GM12878 (cell line): ENCODE data around the gene MACROD2. TPM values are rescaled to one million over a fixed set of nuclear protein-coding genes. Genes with fewer than 3 reads are reported as not detected.

Source experiments
- ATAC-seq: fragments of 200-7000 bp; cut with Tn5 transposase; 3 replicates; pipeline ENCODE4 v1.9.1; 2020; ENCODE audit warnings: mild to moderate bottlenecking, moderate library complexity
- BruUV-seq: library from RNA; stranded (reverse); fragments of 400-500 nt; replicated peaks from 2 replicates; lab custom pipeline; 2021; lab: Mats Ljungman, UMichigan
- CTCF ChIA-PET: fragments of 300-600 bp; sonication (Branson Sonifier 250); formaldehyde crosslinking; extraction: SDS; loops from one replicate; lab custom pipeline; 2021; ENCODE audit warnings: inconsistent platforms; lab: Yijun Ruan, JAX
- POLR2A ChIA-PET: fragments of 350-600 bp; formaldehyde crosslinking; extraction: SDS; loops from one replicate; lab custom pipeline; 2021; ENCODE audit warnings: inconsistent platforms; lab: Charles Lee
- RAD21 ChIA-PET: fragments of 300-600 bp; sonication (Branson Sonifier 250); formaldehyde crosslinking; loops from one replicate; lab custom pipeline; 2023; ENCODE audit warnings: antibody characterized with exemption; ENCODE audit not compliant: unreplicated experiment; lab: Charles Lee
- SMC1A ChIA-PET: fragments of 300-600 bp; sonication (Branson Sonifier 250); formaldehyde crosslinking; loops from one replicate; lab custom pipeline; 2023; ENCODE audit not compliant: unreplicated experiment, uncharacterized antibody; lab: Charles Lee
- DNase-seq: peaks from one replicate; pipeline ENCODE4 v3.0.0-alpha.2; 2011; ENCODE audit warnings: low read depth, low spot score
- FAIRE-seq: peaks from 3 replicates; lab custom pipeline; 2011; peaks lifted over from hg19 to GRCh38; lab: Jason Lieb, UNC
- H2AFZ ChIP-seq: 2 replicates; pipeline ENCODE4 v1.6.0; 2011; ENCODE audit warnings: low read depth, low read length, control low read depth; ENCODE audit not compliant: control insufficient read depth
- H3K27ac ChIP-seq: 2 replicates; pipeline ENCODE4 v1.5.1; 2011; ENCODE audit warnings: control low read depth; ENCODE audit not compliant: control insufficient read depth, insufficient read depth
- H3K27me3 ChIP-seq, 2 experiments: replicated peaks in 1 of 2; 2 replicates each; pipeline versions ENCODE4 v1.6.0 to v1.6.1; 2011; ENCODE audit warnings: low read length in 1 of 2; ENCODE audit not compliant: control insufficient read depth in 2 of 2, insufficient read depth in 2 of 2
- H3K36me3 ChIP-seq, 2 experiments: 2 replicates each; pipeline ENCODE4 v1.5.1; 2011; ENCODE audit warnings: low read length in 1 of 2; ENCODE audit not compliant: control insufficient read depth in 2 of 2, insufficient read depth in 2 of 2
- H3K4me1 ChIP-seq: 2 replicates; pipeline ENCODE4 v1.6.1; 2011; ENCODE audit warnings: mild to moderate bottlenecking, low read length, moderate library complexity, mixed read lengths; ENCODE audit not compliant: control insufficient read depth, insufficient read depth
- H3K4me2 ChIP-seq: 2 replicates; pipeline ENCODE4 v1.6.0; 2011; ENCODE audit warnings: control low read depth; ENCODE audit not compliant: control insufficient read depth, insufficient read depth
- H3K4me3 ChIP-seq: fragments of 200-600 bp; sonication (generic); 2 replicates; pipeline ENCODE4 v1.5.1; 2016
- H3K79me2 ChIP-seq: 2 replicates; pipeline ENCODE4 v1.6.0; 2011; ENCODE audit warnings: low read length; ENCODE audit not compliant: control insufficient read depth, insufficient read depth
- H3K9ac ChIP-seq: 2 replicates; pipeline ENCODE4 v1.8.0; 2011; ENCODE audit warnings: low read length, control low read depth, mixed read lengths; ENCODE audit not compliant: control insufficient read depth, insufficient read depth
- H3K9me3 ChIP-seq: replicated peaks from 3 replicates; pipeline ENCODE4 v1.5.1; 2011; ENCODE audit warnings: mild to moderate bottlenecking, low read length; ENCODE audit not compliant: control insufficient read depth, insufficient read depth
- H4K20me1 ChIP-seq: 2 replicates; pipeline ENCODE4 v1.6.0; 2011; ENCODE audit not compliant: control insufficient read depth, insufficient read depth
- CBX3 ChIP-seq: fragments of 200-600 bp; sonication (generic); IDR thresholded peaks from 2 replicates; pipeline ENCODE4 v1.6.1; 2016; ENCODE audit warnings: low read depth, borderline replicate concordance
- CBX5 ChIP-seq: sonication (generic); IDR thresholded peaks from 2 replicates; pipeline ENCODE4 v1.6.1; 2016; ENCODE audit warnings: low read depth, moderate library complexity, mild to moderate bottlenecking, inconsistent platforms
- CREB1 ChIP-seq: IDR thresholded peaks from 2 replicates; pipeline ENCODE4 v1.6.1; 2012; ENCODE audit warnings: low read depth, mild to moderate bottlenecking, inconsistent platforms
- ETV6 ChIP-seq, 2 experiments: fragments of 450-650 bp in 1 of 2; IDR thresholded peaks in 1 of 2; conservative IDR thresholded peaks in 1 of 2; 2 replicates each; pipeline ENCODE4 v1.6.1; 2014; ENCODE audit warnings: antibody characterized with exemption in 1 of 2, borderline replicate concordance in 1 of 2, low read depth in 1 of 2, mild to moderate bottlenecking in 1 of 2, moderate library complexity in 1 of 2
- HDAC6 ChIP-seq: fragments of 200-600 bp; sonication (generic); IDR thresholded peaks from one replicate; pipeline ENCODE4 v1.8.0; 2017; ENCODE audit warnings: antibody characterized with exemption; ENCODE audit not compliant: unreplicated experiment
- IKZF2 ChIP-seq, 2 experiments: fragments of 450-650 bp; IDR thresholded peaks; 2 replicates each; pipeline ENCODE4 v1.6.1; 2017; ENCODE audit warnings: mild to moderate bottlenecking in 2 of 2, moderate library complexity in 2 of 2
- NFYB ChIP-seq: IDR thresholded peaks from 2 replicates; pipeline ENCODE4 v1.6.1; 2011; ENCODE audit warnings: low read depth, mild to moderate bottlenecking, low read length, improper control_type of control experiment, moderate library complexity; ENCODE audit not compliant: insufficient read depth
- NR2C2 ChIP-seq: IDR thresholded peaks from 2 replicates; pipeline ENCODE4 v1.6.1; 2011; ENCODE audit warnings: borderline replicate concordance, low read depth; ENCODE audit not compliant: control insufficient read depth, insufficient read length
- POLR2AphosphoS5 ChIP-seq: IDR thresholded peaks from 2 replicates; pipeline ENCODE4 v1.6.1; 2011; ENCODE audit warnings: mild to moderate bottlenecking, low read length, inconsistent platforms
- RBBP5 ChIP-seq: fragments of 200-600 bp; sonication (generic); conservative IDR thresholded peaks from 2 replicates; pipeline ENCODE4 v1.6.1; 2016
- SPI1 ChIP-seq: IDR thresholded peaks from 2 replicates; pipeline ENCODE4 v1.6.1; 2011; ENCODE audit warnings: low read depth, mild to moderate bottlenecking, low read length, moderate library complexity, borderline replicate concordance; ENCODE audit not compliant: insufficient read depth
- SREBF1 ChIP-seq: IDR thresholded peaks from 2 replicates; pipeline ENCODE4 v1.6.1; 2012; ENCODE audit warnings: mild to moderate bottlenecking, low read length
- SREBF2 ChIP-seq: IDR thresholded peaks from 2 replicates; pipeline ENCODE4 v1.6.1; 2012; ENCODE audit warnings: mild to moderate bottlenecking, low read length
- SRF ChIP-seq, 2 experiments: IDR thresholded peaks; 2 replicates each; pipeline ENCODE4 v1.6.1; 2011; ENCODE audit warnings: low read depth in 2 of 2, low read length in 2 of 2, mild to moderate bottlenecking in 1 of 2, moderate library complexity in 1 of 2
- YY1 ChIP-seq: IDR thresholded peaks from 2 replicates; pipeline ENCODE4 v1.6.1; 2011; ENCODE audit warnings: low read depth, mild to moderate bottlenecking, low read length
- WGBS: methylation state at CpG from one replicate; pipeline ENCODE4 v1.1.6; 2016; ENCODE audit warnings: low lambda C conversion rate; ENCODE audit not compliant: insufficient replicate concordance, insufficient coverage; ENCODE audit errors: missing lambda C conversion rate; 5-methylcytosine and 5-hydroxymethylcytosine counted together
- in situ Hi-C: fragments of 300-500 bp; cut with MboI; formaldehyde crosslinking; loops from 9 replicates; pipeline ENCODE4 v1.14.3; 2018; ENCODE audit warnings: mixed read lengths
- intact Hi-C: fragments of 100-400 bp; cut with micrococcal nuclease; formaldehyde crosslinking; loops from one replicate; pipeline ENCODE4 v1.14.2; 2022; ENCODE audit not compliant: unreplicated experiment
- polyA plus RNA-seq, 11 experiments: library from polyadenylated mRNA; depleted of rRNA in 4 of 11; unstranded in 6 of 11; stranded (reverse) in 5 of 11; fragments of >200 nt; fragmentation: Nextera tagmentation in 4 of 11; fragmentation: Illumina TruSeq in 1 of 11; extraction: Ambion mirVana in 4 of 11; extraction: Trizol in 1 of 11; gene quantifications; 1 replicate in 1 of 11; 2 replicates in 10 of 11; pipeline versions ENCODE4 v1.2.1 to v1.2.3, GENCODE V29; 2011 to 2016; ENCODE audit warnings: inconsistent platforms in 2 of 11, missing spikeins in 2 of 11, low read depth in 1 of 11
- total RNA-seq, 4 experiments: library from RNA; depleted of rRNA in 3 of 4; stranded (reverse); fragments of >200 nt in 3 of 4; fragmentation: Illumina TruSeq in 1 of 4; extraction: Trizol in 1 of 4; gene quantifications; 2 replicates each; pipeline versions ENCODE4 v1.2.1 to v1.2.3, GENCODE V29; 2013 to 2021
- TF ChIP-seq, protein P1 (sequence below): fragments of 450-650 bp; IDR thresholded peaks from 2 replicates; pipeline ENCODE4 v1.6.1; 2017; ENCODE audit warnings: mild to moderate bottlenecking, low read depth, inconsistent platforms; ENCODE audit not compliant: poor library complexity, severe bottlenecking

The MACROD2 gene
- total and polyA plus RNA-seq, 10 of the 15 experiments (the other 5 are each of a cell fraction or from before 2014, with no cell fraction given): 1.1 to 21.5 (median 2.2) TPM

DNA sequence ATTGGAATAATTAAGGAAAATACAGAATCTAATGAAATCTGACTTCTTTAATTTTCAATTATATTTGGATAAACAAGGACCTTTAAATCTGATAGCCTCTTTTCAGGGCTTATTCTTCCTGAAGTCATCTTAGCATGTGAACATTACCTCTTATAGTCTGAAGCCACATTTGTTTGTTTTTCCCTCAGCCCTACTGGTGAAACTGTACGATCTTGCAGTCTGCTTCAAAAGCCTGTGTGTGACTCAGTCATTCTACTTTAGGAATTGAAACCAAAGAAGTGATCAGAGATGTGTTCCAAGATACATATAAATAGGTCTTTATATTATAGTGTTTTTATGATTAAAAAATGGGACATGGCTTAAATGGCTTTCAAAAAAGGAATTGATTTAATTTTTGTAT is 67.5 kb downstream of the MACROD2 start:
- BruUV-seq: no TSS peak
- H3K4me2 ChIP-seq: no peak overlapping the region
- TF ChIP-seq CBX3 (no peak), SREBF1 (no peak), YY1 (no peak), POLR2AphosphoS5 (no peak), NFYB (no peak), CBX5 (no peak)
- ATAC-seq: no peak
- ChIA-PET CTCF (interaction anchor here (3.5 kb wide), 1 partner anchor 243 kb away, joined by 20 read pairs; no protein-coding TSS in a partner anchor), POLR2A (no interaction called here), RAD21 (no interaction called here), SMC1A (no interaction called here)
- H3K36me3 ChIP-seq: no peaks in the 10 kb centered on the region
- DNase-seq: no peak
- no peak overlapping the region for H2AFZ ChIP-seq
- no peaks in the 10 kb centered on the region for H3K4me1 ChIP-seq
- H3K27ac ChIP-seq: no peak overlapping the region
- no peak overlapping the region for H3K4me3 ChIP-seq
- no peak for FAIRE-seq
- intact Hi-C loops: no loop called here
- 4% methylated on average over 1 of the region's 1 CpG for WGBS
- H3K27me3 ChIP-seq: peaks cover 1 to 3% of the 10 kb centered on the region in 2 experiments; a peak in 1 of 4 replicates
- H4K20me1 ChIP-seq: no peaks in the 10 kb centered on the region
- no peaks in the 10 kb centered on the region for H3K9me3 ChIP-seq
- in situ Hi-C loops: loop anchor here (5.0 kb wide), 1 partner anchor 240 kb away; no protein-coding TSS in a partner anchor
- no peaks in the 10 kb centered on the region for H3K79me2 ChIP-seq
- no peak overlapping the region for H3K9ac ChIP-seq

DNA sequence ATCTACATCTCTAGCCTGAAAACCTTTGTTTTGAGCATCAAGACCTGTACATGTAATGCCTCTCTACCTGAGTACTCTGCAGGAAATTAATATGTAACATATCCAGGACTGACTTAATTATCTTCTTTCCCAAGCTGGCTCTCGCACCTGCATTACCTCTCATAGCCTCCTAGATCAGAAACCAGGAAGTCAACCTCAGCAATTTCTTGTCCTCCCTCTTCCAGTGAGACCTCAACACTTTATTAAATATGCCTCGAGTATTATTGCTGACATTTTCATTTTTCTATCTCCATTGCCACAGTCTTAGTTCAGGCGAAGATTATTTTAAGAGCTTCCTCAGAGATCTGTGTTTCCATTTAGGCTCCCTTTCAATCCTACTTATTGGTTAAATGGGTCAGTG is 69.0 kb downstream of the MACROD2 start:
- H3K36me3 ChIP-seq: no peaks in the 10 kb centered on the region
- ChIA-PET RAD21 (no interaction called here), SMC1A (no interaction called here), POLR2A (no interaction called here), CTCF (no interaction called here)
- no peaks in the 10 kb centered on the region for H3K79me2 ChIP-seq
- no TSS peak for BruUV-seq
- no peak overlapping the region for H3K9ac ChIP-seq
- no peak overlapping the region for H3K4me2 ChIP-seq
- no peaks in the 10 kb centered on the region for H4K20me1 ChIP-seq
- intact Hi-C loops (no loop called here), in situ Hi-C loops (loop anchor here (5.0 kb wide), 1 partner anchor 242 kb away; no protein-coding TSS in a partner anchor)
- 36% methylated on average over 3 of the region's 3 CpGs for WGBS
- peaks cover 1 to 3% of the 10 kb centered on the region in 2 experiments; a peak in 1 of 4 replicates for H3K27me3 ChIP-seq
- ATAC-seq: no peak
- H3K27ac ChIP-seq: no peak overlapping the region
- no peaks in the 10 kb centered on the region for H3K9me3 ChIP-seq
- DNase-seq: no peak
- H3K4me3 ChIP-seq: no peak overlapping the region
- no peak for FAIRE-seq
- H3K4me1 ChIP-seq: no peaks in the 10 kb centered on the region
- H2AFZ ChIP-seq: no peak overlapping the region
- TF ChIP-seq, protein P1, sequence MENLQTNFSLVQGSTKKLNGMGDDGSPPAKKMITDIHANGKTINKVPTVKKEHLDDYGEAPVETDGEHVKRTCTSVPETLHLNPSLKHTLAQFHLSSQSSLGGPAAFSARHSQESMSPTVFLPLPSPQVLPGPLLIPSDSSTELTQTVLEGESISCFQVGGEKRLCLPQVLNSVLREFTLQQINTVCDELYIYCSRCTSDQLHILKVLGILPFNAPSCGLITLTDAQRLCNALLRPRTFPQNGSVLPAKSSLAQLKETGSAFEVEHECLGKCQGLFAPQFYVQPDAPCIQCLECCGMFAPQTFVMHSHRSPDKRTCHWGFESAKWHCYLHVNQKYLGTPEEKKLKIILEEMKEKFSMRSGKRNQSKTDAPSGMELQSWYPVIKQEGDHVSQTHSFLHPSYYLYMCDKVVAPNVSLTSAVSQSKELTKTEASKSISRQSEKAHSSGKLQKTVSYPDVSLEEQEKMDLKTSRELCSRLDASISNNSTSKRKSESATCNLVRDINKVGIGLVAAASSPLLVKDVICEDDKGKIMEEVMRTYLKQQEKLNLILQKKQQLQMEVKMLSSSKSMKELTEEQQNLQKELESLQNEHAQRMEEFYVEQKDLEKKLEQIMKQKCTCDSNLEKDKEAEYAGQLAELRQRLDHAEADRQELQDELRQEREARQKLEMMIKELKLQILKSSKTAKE: no peak
- TF ChIP-seq CREB1: no peak
- no peak for TF ChIP-seq NR2C2
- TF ChIP-seq CBX5: no peak
- no peak for TF ChIP-seq HDAC6
- no peak for TF ChIP-seq RBBP5
- no peak for TF ChIP-seq ETV6 (conservative IDR thresholded peaks at IDR 0.05 in 1 of 2, IDR thresholded peaks at IDR 0.05 in 1 of 2; ENCODE audit: borderline replicate concordance in 1 of 2, low read depth in 1 of 2)
- TF ChIP-seq SREBF2: no peak
- no peak for TF ChIP-seq SRF (IDR thresholded peaks at IDR 0.05; ENCODE audit: low read depth in 2 of 2, low read length in 2 of 2)
- no peak for TF ChIP-seq IKZF2 (IDR thresholded peaks at IDR 0.05)
- TF ChIP-seq SPI1: no peak
